ENCODE data around the gene TSPO.

Gene TSPO

DNA sequence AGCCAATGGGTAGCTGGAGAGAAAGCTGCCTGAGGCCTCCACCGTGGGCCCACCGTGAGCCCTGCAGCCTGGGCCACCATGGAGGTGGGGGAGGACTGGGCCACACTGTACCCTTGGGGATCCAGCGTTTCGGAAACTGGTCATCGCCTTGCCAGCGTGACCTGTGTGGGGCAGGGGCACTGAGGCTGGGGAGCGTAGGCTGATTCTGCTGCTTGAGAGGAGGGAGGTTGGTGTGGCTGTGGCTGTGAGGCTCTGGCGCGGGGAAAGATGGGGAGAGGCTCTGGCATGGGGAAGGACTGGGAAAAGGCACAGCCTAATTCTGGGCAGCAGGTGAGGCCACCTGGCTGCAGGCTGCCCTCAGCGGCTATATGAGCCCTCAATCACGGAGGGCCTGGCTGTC, 48.2 kb downstream of the TSPO start:
- DNase-seq (ENCODE audit: low read depth in 2 of 3, low spot score in 2 of 3), result no peak

DNA sequence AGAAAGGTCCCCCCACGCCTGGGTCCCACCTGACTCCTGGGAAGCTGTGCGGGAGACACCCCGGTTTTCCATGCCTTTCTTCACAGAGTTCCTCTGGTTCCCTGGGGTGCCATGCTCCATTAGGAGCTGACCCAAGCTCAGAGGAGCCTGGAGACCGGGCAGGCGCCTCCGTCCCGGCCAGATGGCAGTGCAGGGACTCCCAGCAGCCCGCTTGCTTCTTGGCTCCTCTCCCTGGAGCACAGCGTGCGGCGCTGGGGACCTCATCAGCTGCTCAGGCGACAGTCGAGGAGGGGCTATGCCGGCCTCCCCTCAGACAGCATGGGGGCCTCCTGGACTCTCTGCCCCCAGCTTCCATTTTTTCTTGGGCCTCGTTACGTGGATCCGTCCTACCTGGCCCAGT, 48.7 kb downstream of the TSPO start:
- DNase-seq (ENCODE audit: low read depth in 2 of 3, low spot score in 2 of 3), result no peak

DNA sequence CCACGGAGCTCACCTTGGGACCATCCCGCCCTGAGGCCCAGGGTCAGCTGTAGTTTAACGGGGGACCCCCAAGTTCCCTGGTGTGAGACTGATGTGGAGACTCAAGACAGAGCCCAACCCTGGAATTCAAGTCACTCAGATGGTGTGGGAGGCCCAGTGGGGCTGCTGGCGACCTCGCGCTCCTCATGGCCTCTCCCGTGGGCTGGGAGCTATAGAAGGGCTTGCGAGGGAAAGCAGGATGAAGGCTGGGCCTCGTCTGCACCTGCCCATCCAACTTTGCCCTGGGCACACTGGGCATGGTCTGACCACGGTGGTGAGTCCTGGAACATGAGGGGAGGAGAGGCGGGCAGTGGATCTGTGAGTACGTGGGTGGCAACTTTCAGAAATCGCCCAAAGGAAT, 49.2 kb downstream of the TSPO start:
- no peak for DNase-seq (ENCODE audit: low read depth in 2 of 3, low spot score in 2 of 3)

DNA sequence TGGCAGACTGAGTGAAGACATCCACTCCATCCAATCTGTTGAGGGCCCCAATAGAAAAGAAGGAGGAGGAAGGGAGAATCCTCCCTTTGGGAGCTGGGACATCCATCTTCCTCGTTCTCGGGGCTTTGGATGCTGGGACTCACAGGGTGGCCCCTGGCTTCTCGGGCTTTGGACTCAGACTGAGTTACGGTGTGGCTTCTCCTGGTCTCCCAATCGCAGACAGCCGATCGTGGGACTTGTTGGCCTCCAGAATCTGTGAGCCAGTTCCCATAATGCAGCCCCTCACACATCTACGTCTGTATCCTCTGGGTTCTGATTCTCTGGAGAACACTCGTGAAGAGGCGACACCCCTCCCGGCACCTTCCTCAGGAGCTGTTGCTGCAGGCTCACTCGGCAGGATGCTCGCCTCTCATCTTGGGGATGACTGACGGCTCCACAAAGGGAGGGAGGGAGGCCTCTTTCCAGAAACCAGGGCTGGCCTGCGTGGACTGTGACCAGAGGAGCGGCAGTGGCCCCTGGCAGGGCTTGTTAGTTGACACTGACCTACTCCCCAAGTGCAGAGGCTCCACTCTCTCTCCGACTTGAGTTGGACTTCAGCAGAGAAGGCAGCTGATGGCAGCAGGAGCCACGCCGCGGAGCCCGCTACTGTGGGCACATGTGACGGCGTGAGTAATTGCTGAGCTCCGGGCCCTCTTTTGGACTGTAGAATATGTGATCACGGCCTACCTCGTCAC, 50.3 kb downstream of the TSPO start:
- no peak for DNase-seq (ENCODE audit: low read depth in 2 of 3, low spot score in 2 of 3)

DNA sequence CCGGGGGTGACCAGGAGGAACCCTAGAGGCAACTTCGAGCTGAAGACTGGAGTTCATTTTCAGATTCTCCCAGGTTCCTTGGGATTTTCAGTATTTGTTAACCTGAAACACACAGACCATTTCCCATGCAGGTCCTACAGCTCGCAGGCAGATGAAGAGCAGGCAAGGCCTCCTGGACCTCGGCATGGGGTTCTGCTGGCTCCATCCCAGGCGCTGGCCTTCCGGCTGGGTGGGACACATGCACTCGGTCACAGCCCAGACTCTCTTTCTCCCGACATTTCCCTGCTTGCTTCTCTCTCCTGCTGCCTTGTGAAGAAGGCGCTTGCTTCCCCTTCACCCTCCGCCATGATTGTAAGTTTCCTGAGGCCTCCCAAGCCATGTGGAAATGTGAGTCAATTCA, 51.0 kb downstream of the TSPO start:
- DNase-seq (ENCODE audit: low read depth in 2 of 3, low spot score in 2 of 3), result no peak

DNA sequence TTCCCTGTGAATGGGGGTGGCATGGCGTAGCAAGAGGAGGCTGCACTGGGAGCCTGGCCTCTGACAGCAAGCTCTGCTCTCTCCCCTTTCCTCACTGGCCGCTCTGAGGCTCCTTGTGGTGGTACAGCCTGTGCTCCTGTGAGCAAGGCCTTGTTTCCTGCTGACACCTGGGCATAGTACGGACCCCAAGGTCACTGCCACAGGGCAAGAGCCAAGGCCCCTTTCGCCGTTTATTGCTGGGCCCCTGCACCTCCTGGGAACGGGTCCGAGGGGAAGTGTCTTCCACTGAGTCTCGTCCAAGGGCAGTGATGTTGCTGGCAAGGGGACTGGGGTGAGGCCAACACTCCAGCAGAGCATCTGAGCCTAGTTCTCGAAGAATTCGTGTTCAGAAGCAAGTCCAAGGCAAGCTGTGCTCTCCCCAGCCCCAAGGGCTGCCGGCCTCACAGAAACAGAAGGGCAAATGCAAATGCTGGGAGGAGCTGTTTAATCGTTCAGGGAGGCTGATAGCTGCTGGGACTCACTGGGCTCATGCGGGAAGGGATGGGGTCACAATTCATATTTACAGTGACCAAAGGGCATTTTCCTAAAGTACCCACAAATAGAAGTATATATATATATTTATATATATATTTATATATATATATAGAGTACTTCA, 51.5 kb downstream of the TSPO start:
- DNase-seq (ENCODE audit: low read depth in 2 of 3, low spot score in 2 of 3), result no peak

DNA sequence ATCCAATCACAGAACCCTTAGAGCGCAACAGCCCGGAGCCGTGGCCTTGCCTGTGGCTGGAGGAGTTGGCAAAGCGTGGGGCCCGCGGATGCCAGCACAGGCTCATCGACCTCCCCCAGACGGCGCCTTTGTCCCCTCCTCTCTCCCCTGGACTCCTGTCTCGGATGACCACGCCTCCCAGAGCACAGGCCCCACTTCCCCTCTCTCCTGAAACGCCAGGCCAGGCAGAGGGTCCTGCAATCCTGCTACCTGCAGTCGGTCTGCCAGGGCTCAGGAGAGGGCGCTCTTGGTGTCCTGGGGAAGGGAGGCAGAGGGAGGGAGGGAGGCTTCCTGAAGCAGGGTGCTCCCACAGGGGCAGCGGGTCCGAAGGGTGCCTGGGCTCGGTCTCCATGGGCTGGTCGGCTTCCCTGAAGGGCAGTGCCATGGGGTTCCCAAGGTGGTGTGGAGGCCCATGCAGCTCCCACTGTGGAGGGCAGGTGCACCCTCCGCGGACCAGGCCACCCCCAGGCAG, 52.2 kb downstream of the TSPO start:
- DNase-seq (ENCODE audit: low read depth in 2 of 3, low spot score in 2 of 3), result no peak

DNA sequence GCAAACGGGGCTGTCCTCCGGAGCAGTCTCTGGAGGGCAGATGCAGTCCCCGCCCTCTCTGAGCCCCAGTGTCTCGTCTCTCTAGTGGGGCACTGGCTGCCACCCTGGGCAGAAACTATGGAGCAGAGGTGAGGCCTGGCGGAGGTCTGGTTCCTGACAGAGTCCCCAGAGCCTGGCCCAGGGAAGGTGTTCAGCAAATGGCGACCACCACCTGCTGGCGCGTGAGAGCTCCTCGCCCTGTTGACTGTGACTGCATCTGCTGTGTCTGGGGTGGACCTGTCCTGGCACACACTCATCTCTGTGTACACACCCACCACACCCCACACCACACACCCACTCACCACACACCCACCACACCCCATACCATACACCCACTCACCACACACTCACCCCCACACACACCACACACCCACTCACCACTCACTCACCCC, 53.9 kb downstream of the TSPO start:
- DNase-seq (ENCODE audit: low read depth in 2 of 3, low spot score in 2 of 3), result no peak

DNA sequence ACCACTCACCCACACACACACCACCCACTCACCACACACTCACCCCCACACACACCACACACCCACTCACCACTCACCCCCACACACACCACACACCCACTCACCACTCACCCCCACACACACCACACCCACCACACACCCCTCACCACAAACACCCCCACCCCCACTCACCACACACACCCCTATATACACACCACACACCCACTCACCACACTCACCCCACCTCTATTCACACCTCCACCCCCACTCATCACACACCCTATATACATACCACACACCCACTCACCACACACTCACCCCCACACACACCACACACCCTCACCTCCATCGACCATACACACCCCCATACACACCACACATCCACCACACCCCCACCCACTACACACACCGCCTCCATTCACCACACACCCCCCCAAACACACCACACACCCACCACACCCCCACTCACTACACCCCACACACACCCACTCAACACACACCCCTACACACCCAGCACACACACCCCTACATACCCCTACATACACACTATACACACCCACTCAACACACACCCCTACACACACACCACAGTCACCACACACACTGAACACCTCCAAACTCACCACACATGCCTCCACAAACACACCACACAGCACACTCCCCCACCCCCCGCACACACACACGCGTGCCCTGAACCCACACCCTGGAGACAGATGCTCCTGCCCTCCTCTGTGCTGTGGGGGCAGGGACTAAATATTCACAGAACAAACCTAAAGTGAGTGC, 54.6 kb downstream of the TSPO start:
- DNase-seq (ENCODE audit: low read depth in 2 of 3, low spot score in 2 of 3), result no peak

DNA sequence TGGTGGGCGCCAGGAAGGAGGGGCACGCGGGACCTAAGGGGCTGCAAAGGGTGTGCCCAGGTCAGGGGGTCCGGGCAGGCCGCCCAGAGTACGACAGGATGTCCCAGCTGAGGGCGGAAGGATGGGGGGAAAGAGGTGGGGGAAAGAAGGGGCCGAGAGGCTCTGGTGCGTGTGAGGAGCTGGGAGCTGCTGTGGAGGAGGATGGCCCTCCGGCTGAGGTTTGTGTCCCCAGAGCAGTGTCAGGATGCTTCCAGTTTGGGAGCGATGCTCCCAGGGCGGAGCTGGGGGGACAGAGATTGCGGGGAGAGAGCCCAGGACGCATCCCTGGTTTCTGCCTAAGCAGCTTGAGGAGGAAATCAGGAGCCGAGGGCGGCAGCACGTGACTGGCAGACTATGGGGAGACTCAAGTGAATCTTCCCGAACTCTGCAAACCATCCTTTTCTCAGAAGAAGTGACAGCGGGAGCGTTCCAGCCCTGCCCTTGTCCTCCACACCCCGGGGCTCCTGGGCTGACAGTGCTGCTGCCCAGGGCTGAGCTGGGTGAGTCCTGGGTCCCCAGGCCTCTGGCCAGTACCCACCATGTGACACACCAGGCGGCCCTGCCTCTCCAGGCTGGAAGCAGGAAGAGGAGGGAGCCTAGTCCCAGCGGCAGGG, 55.3 kb downstream of the TSPO start:
- DNase-seq (ENCODE audit: low read depth in 2 of 3, low spot score in 2 of 3), result no peak

DNA sequence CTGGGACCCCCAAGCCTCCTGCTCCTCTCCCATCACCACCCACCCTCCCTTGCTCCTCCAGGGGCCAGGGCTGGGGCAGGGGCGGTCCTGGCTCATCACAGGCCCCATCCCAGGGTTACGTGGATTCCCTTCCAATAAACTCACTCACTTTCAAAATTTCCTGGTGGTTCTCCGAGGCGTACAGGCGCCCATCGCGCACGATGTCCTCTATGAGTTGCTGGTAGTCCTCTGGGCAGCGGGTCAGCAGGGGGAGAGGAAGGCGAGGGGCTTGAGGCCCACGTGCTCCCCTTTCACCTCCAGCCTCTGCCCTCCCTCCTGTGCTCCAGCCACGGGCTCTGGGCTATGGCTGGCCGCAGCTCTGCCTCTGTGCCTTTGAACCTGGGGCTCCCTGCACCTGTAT, 56.0 kb downstream of the TSPO start:
- no peak for DNase-seq (ENCODE audit: low read depth in 2 of 3, low spot score in 2 of 3)

DNA sequence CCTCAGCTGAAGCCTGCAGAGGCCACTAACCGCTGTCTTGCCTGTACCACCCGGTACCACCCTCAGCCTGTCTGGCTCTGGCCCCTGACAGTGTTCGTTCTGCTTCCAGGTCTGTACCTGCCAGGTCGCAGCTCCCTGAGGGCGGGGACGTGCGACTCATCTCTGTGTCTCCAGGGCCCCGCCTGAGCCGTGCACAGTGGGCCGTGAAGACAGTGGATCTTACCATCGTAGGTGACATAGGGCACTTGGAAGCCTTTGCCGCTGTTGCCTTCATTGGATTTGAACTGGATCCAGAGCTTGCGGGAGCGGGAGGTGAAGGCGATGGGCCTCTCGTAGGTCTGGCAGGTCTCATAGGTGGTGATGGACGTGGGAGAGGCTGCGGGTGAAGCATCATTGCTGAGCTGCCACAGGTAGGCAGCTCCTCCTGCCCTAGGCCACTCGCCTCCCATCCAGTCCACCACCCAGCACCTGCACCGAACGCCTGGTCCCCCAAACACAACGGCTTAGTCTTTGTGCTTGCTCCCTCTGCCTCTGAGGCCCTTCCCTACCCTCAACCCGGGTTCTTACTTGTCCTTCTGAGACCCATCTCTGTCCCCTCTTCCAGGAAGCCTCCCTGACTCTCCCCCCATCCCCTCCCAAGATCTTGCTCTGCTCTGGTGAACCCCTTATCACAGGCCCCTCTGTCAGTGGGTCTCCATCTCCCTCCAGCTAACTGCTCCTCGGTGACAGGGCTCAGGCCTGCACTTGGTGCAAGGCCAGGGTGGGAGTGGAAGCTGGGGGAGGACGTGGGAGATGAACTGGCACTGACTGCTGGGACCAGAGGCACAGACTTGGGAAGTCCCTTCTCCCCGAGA, 56.7 kb downstream of the TSPO start:
- no peak for DNase-seq (ENCODE audit: low read depth in 2 of 3, low spot score in 2 of 3)

DNA sequence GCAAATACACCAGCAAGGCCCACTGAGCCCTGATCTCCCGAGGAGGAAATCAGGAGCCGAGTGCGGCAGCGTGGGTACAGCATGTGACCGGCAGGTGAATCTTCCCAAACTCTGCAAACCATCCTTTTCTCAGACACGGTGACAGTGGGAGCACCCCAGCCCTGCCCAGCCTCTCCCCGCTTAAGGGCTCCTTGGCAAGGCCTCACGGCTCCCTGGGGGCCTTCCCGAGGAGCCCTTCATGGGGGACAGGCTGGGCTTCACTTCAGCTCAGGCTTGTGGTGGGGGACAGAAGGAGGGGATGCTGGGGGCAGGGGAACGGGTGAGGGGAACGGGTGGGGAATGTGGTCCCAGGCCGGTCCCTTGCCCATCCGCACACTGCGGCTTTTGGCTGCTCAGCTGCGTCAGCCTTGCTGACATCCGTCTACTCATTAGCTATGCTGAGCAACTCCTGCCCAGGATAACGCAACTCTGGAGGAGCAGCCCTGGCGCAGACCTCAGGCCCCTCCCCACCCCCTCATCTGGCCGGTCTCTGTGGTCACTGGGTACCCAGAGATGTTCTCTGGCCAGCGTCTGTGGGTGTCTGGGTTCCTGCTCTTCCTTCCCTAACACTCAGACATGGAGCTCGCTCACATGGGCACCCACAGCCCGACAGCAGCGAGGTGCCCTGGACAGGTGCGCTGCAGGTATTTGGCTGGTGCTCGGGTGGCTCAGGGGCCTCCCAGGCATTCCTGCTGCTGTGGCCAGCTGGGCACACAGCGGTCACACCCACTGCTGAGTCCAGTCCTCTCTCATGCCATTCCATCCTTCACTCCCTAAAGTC, 57.6 kb downstream of the TSPO start:
- DNase-seq (ENCODE audit: low read depth in 2 of 3, low spot score in 2 of 3), result no peak

DNA sequence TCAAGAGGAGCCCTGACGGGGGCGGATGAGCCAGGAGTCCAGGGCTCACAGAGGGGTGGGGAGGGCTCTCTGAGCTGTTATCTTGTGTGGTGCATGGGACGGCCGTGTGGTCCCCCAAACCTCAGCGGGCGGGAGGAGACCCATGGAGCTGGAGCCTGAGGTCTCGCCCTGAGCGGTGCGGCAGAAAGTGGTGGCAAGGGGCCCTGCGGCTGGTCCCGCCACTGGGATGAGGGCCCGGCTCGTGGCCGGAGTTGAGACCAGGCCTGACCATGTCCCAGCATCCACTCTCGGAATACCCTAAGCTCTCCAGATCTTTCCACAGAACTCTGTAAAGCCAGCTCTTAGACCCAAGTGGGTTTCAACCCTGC, 58.1 kb downstream of the TSPO start:
- DNase-seq (ENCODE audit: low read depth in 2 of 3, low spot score in 2 of 3), result no peak

DNA sequence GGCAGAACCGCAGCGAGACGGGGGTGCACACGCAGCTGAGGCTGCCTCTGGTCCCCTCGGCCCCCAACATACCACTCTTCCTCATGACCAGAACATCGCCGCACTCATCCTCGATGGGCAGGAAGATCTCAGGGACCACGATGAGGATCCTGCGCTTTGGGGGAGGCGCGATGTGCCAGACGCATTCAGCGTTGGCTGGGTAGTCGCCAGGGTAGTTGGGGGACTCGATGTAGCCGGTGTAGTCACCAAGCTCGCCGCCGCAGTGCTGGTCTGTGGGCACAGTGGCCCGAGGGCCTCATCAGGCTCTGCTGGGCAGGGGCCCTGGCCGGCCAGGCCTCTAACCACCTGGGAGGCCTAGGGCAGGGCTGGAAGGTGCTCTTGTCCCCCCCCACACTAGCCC, 58.6 kb downstream of the TSPO start:
- DNase-seq (ENCODE audit: low read depth in 2 of 3, low spot score in 2 of 3), result no peak

DNA sequence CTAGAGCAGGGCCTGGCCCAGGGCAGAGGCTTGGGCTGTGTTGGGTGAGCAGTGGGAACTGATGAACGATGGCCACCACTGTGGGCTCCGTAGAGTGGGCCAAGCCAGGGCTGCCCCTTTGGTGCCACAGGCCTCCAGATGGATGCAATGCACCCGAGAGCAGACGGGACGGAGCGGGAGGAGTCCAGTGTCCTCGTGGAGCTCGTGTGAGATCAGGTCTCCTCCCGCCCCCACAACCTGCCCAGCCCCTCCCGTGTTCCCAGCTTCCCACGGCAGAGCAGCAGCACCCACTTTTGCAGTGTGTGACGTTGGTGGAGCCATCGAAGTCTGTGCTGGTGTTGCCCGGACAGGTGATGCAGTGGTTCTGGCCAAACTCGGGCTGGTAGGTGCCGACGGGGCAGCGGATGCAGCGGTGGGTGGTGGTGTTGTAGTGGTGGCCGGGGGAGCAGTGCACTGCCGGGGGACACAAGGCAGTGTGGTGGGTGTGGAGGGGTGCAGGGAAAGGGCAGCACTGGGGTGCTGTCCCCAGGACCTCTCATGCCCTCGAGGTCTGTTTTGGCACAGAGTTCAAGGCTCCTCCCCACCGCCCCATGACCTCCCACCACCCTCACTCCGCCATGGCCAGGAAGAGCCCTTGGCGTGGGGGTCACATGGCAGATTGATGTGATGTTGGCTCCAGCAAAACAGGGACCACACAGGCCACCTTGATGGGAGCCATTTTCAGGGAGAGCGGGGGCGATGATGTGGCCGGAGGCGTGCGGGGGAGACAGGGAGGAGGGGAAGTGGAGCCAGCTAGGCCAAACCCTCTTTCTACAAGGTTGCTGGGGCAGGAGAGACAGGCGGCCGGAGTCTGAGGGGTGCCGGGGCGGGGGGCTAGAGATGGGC, 59.5 kb downstream of the TSPO start:
- no peak for DNase-seq (ENCODE audit: low read depth in 2 of 3, low spot score in 2 of 3)

DNA sequence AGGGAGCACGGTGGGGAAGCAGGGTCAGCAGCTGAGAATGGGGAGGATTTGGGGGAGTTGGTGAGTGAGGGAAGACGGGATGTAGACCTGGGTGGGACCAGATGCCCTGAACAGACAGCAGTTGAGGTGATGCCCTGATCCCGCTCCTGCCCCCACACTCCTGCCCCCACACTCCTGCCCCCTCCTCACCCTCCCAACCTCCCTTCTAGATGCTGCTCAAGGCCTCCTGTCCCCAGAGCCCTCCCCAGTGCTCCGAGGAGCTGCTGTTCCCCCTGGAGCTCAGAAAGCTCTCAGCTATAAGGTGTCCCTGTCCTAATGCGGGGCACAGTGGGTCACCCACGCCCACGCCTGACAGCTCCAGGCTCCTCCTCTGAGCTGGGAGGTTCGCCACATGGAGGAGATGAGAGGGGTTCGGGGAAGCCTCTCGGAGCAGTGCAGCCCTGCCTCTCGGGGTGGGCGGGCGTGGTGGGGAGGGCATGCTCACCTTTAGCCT, 60.6 kb downstream of the TSPO start:
- no peak for DNase-seq (ENCODE audit: low read depth in 2 of 3, low spot score in 2 of 3)

DNA sequence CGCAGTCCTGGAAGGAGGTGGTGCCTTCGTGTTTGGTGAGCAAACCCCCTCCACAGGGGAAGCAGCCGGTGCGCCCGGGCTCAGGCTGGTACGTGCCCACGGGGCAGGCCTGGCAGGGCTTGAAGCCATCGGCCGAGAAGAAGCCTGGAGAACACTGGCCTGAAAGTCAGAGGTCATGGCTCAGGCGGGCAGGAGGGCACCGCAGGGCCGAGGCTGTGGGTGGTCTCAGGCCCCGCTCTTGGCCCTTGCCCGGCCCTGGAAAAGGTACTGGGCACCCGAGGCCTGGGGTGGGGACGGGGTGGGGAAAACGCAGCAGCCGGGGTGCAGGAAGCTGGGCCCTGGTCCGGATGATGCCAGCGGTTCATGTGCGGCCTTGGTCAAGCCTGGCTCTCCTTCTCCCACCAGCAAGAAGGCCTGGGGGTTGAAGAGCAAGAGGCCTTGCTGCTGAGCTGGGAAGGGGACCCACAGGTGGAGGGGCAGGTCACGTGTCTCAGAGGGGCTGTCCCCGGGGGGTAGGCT, 61.1 kb downstream of the TSPO start:
- DNase-seq (ENCODE audit: low read depth in 2 of 3, low spot score in 2 of 3), result no peak

Data from activated CD8-positive, alpha-beta memory T cell treated with anti-CD3 and anti-CD28 coated beads for 48 hours (primary cell).